ENCODE measurements around the gene CNIH3. TPM values are rescaled to one million over a fixed set of nuclear protein-coding genes. Genes with fewer than 3 reads are reported as not detected.

The CNIH3 gene
- total RNA-seq, 4 donors from 2014 or later, result 1.9 to 7.0 (median 4.0) TPM

DNA sequence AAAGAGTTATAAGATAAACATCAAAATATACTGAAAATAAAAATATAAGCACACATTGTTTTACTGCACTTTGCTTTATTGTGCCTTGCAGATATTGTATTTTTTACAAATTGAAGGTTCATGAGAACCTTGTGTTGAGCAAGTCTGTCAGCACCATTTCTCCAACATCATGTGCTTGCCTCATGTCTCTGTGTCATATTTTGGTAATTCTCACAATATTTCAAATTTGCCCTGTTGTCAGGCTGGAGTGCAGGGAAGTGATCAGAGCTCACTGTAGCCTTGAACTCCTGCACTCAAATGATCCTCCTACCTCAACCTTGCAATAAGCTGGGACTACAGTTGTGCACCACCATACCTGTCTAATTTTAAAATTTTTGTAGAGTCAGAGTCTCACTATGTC is 21.3 kb upstream of the CNIH3 start:
- TF ChIP-seq, protein P1, sequence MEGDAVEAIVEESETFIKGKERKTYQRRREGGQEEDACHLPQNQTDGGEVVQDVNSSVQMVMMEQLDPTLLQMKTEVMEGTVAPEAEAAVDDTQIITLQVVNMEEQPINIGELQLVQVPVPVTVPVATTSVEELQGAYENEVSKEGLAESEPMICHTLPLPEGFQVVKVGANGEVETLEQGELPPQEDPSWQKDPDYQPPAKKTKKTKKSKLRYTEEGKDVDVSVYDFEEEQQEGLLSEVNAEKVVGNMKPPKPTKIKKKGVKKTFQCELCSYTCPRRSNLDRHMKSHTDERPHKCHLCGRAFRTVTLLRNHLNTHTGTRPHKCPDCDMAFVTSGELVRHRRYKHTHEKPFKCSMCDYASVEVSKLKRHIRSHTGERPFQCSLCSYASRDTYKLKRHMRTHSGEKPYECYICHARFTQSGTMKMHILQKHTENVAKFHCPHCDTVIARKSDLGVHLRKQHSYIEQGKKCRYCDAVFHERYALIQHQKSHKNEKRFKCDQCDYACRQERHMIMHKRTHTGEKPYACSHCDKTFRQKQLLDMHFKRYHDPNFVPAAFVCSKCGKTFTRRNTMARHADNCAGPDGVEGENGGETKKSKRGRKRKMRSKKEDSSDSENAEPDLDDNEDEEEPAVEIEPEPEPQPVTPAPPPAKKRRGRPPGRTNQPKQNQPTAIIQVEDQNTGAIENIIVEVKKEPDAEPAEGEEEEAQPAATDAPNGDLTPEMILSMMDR (IDR thresholded peaks at IDR 0.05), result no peak
- no peak for TF ChIP-seq POLR2A (IDR thresholded peaks at IDR 0.05)
- H3K27me3 ChIP-seq, result no peaks in the 10 kb centered on the region

DNA sequence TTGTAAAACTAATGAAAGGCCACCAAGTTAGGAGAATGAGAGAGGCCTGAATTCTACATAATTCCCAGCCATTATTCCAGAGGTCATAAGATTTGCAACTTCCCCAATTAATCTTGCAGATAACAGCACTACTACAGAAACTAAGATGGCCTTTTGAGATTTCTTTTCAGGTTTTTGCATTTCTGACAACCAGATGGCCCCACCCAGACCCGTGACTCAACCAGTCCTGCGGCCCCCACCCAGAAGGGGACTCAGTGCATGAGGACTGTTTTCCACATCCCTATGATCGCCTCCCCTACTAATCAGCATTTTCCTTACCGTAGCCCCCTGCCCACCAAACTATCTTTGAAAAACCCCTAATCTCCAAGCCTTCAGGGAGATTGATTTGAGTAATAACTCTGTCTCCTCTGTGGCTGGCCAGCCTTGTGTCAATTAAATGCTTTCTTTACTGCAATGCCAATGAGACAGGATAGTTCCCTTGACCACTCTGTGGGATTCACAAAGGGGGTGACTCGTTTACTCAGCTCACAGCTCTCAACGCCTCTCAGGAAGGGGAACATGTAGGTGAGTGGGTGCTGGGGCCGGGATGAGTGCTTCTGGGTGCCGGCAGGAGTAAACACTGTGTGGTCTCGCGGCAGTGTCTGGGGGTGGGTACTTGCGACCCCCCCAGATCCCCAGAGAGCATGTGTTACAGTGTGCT is 10.5 kb upstream of the CNIH3 start:
- intact Hi-C loops (cut with DNase I), result no loop called here
- Histone ChIP-seq H3K27me3 (no peaks in the 10 kb centered on the region), H3K27ac (no peak overlapping the region), H3K4me3 (replicated peaks in 1 of 3) (no peak overlapping the region), H3K9me3 (no peaks in the 10 kb centered on the region), H3K36me3 (no peaks in the 10 kb centered on the region), H3K4me1 (no peaks in the 10 kb centered on the region)
- 89 to 90% methylated on average over 11 of the region's 11 CpGs for WGBS, 2 donors
- TF ChIP-seq, protein P1 (IDR thresholded peaks at IDR 0.05), result no peak
- TF ChIP-seq POLR2A (IDR thresholded peaks at IDR 0.05), result no peak
- no peak for DNase-seq

More for the DNA sequence above, 21.3 kb upstream of the CNIH3 start:
- Histone ChIP-seq H3K36me3 (no peaks in the 10 kb centered on the region), H3K27ac (no peak overlapping the region), H3K9me3 (no peaks in the 10 kb centered on the region), H3K4me1 (no peaks in the 10 kb centered on the region), H3K4me3 (replicated peaks in 1 of 3) (no peak overlapping the region)
- no peak for DNase-seq
- intact Hi-C loops (cut with DNase I), result no loop called here

DNA sequence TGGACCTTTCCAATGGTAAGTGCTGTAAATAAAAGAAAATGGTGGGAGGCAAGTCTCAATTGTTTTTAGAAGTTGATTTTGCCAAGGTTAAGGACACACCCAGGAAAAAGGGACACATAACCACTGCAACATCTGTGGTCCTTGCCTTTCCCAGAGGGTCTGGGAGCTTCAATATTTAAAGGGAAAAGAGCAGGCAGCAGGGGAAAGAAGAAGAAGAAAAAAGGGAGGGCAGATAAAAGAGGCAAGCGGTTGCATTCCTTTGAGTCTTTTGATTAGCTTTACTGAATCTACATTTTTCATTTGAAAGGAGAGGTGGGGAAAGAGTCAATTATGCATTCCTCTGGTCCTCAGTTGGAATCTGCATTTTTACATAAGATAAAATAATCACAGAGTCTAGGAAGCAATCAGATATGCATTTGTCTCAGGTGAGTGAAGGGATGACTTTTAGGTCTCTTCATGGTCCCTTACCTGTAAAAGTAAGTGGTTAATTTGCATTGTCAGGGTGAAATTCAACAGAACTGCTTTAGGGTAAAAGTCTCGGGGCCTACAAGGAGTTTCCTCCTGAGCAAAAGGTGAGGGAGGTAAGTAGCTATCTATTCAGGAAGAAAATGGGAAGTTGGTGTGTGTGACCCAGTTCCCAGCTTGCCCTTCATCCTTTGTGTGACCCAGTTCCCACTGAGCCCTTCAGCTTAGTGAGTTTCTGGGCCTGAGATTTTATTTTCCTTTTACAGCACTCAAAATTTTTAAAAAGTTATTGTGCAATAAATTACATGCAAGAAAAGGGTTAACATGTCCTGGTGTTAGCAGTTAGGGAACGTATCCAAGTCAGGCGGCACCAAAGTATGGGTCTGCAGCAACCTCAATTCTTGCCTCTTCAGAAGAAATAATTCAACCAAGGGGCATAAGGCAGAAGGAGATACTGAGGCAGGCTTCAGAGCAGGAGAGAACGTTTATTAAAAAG is 8.6 kb upstream of the CNIH3 start:
- intact Hi-C loops (cut with DNase I), result no loop called here
- Histone ChIP-seq H3K36me3 (no peaks in the 10 kb centered on the region), H3K4me1 (no peaks in the 10 kb centered on the region), H3K27me3 (no peaks in the 10 kb centered on the region), H3K4me3 (replicated peaks in 1 of 3) (no peak overlapping the region), H3K9me3 (no peaks in the 10 kb centered on the region), H3K27ac (no peak overlapping the region)
- WGBS, 2 donors, result 62 to 63% methylated on average over 5 of the region's 5 CpGs
- DNase-seq, result no peak
- TF ChIP-seq, protein P1 (IDR thresholded peaks at IDR 0.05), result no peak
- TF ChIP-seq POLR2A (IDR thresholded peaks at IDR 0.05), result no peak

DNA sequence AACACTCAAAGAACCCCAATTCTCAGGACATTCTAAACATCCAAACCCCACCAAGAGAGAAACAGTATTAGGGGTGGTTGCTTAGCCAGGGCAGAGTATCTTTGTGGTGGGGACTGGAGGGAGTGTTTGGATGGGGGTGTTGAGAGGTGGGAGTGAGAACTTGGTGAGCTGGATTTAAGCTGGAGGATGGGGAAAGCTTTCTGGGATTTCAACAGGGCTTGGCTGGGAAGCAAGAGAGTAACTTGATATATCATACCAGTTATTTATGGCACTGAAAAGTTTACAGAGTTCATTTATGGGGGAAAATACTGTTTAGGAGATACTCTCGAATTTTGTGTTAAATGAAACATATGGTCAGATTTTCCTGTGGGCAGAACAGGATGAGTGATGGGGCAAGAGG is 6.8 kb upstream of the CNIH3 start:
- DNase-seq, result no peak
- TF ChIP-seq, protein P1 (IDR thresholded peaks at IDR 0.05), result no peak
- no peak for TF ChIP-seq POLR2A (IDR thresholded peaks at IDR 0.05)
- Histone ChIP-seq H3K4me1 (no peaks in the 10 kb centered on the region), H3K4me3 (replicated peaks in 1 of 3) (no peak overlapping the region), H3K27ac (no peak overlapping the region), H3K27me3 (no peaks in the 10 kb centered on the region), H3K36me3 (no peaks in the 10 kb centered on the region), H3K9me3 (no peaks in the 10 kb centered on the region)
- intact Hi-C loops (cut with DNase I), result no loop called here
- WGBS, 2 donors, result 81 to 83% methylated on average over 1 of the region's 1 CpG

DNA sequence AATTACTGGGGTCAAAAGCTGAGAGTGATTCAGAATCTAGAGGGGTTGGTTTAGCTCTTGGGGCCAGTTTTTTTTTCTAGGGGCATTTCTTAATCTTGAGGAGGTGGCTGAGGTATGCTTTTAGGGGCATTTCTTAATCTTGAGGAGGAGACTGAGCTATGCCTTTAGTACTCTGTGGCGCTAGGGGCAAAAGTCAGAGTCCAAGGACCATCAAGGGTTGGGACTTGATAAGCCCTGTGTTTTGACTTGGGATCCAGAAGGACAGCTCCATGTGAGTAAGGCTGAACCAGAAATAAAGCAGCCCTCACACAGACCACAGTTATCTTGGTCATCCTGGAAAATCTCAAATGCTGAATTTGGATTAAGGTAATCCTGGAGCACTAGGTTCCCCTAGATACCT is 3.9 kb upstream of the CNIH3 start:
- Histone ChIP-seq H3K4me3 (replicated peaks in 1 of 3) (no peak overlapping the region), H3K36me3 (no peaks in the 10 kb centered on the region), H3K4me1 (peaks cover 11 to 17% of the 10 kb centered on the region in 2 donors), H3K9me3 (no peaks in the 10 kb centered on the region), H3K27me3 (no peaks in the 10 kb centered on the region), H3K27ac (no peak overlapping the region)
- TF ChIP-seq POLR2A (IDR thresholded peaks at IDR 0.05), result no peak
- TF ChIP-seq, protein P1 (IDR thresholded peaks at IDR 0.05), result no peak
- intact Hi-C loops (cut with DNase I), result no loop called here
- no peak for DNase-seq
- WGBS, 2 donors, result 100% methylated on average over 1 of the region's 1 CpG
